CD4-positive, alpha-beta T cell treated with Interferon gamma for 1 hour (primary cell): ENCODE measurements around the gene DUSP2.

Experiments used
- DNase-seq: peaks from one replicate; pipeline ENCODE4 v3.0.0-alpha.2; 2020

DUSP2 gene

GRCh38 chr2:96146881-96147592 lies 1.8 kb upstream of the DUSP2 start:
- DNase-seq: no peak

- DNase-seq: peak; percentile 92
These were observed 1.1 kb upstream of the DUSP2 start for GRCh38 chr2:96146153-96146880.

- DNase-seq: no peak
These were observed 560 bp upstream of the DUSP2 start for GRCh38 chr2:96145848-96146152.

DNA sequence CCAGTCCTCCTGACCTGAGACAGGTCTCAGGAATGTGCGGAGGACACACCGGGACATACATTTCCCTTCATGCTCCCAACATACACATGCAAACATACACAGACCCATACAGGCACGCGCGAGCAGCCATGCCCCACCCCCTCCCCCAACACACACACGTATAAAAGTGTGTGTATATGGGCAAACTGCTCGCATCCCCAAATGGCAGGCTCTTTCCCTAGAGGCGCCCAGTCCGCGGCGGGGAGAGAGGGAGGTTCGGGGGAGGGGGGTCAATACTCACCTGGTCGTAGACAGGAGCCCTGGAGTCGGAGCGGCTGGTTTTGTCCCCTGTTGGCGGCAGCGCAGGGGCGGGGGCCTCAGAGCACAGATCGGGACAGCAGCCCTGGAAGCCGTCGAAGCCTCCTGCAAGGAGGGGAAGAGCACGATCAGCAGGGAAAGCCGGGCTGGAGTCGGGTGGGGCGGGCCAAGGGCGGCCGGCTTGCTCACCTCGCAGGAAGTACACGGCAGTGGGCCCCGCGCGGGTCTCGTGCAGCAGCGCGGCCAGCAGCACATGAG lies 682 bp downstream of the DUSP2 start:
- DNase-seq: peak; percentile 46

GRCh38 chr2:96143848-96144480 lies 1.3 kb downstream of the DUSP2 start:
- peak; percentile 37 for DNase-seq

GRCh38 chr2:96143231-96143847 lies 1.9 kb downstream of the DUSP2 start:
- DNase-seq: no peak

GRCh38 chr2:96142217-96143113 lies 2.8 kb downstream of the DUSP2 start:
- peak; percentile 78 for DNase-seq

DNA sequence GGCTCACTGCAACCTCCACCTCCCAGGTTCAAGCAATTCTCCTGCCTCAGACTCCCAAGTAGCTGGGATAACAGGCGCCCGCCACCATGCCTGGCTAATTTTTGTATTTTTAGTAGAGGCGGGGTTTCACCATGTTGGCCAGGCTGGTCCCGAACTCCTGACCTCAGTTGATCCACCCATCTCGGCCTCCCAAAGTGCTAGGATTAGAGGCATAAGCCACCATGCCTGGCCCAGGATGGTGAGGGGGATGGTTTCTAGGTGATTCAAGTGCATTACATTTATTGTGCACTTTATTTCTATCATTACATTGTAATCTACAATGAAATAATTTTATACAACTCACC lies 3.6 kb downstream of the DUSP2 start:
- DNase-seq: peak; percentile 10

- DNase-seq: peak; percentile 17
These were observed 4.2 kb downstream of the DUSP2 start for GRCh38 chr2:96140941-96141623.

DNA sequence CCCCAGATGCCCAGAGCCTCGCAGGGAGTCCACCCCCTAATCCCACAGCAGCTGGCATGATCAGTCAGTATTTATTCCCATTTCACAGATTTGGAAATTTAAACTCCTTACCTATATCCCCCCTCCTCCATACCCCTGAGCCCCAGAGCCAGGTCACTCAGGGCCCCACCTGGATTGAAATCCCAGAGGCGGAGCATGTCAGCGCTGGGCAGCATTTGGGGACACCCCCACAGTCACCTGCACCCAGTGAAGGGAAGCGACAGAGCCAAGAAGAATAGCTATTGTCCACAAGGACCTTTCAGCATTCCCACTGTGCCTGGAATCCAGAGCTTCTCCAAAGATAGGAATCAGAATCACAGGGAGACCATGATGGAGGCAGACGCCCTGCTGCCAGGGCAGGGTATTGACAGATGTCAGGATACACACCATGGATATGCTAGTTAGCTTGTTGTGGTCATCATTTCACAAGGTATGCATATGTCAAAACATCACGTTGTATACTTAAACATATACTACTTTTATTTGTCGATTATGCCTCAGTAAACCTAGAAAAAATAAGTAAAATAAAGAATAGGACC lies 6.0 kb downstream of the DUSP2 start:
- DNase-seq: peak; percentile 0

GRCh38 chr2:96138179-96139145 lies 6.8 kb downstream of the DUSP2 start, which contains the start of gene ASTL:
Gene ASTL (minus strand): TSS chr2:96138502. CDS start chr2:96138436, 66 bp downstream.
- DNase-seq: peak; percentile 71

GRCh38 chr2:96137321-96138178 lies 7.7 kb downstream of the DUSP2 start:
- peak; percentile 1 for DNase-seq

- peak; percentile 0 for DNase-seq
These were observed 9.0 kb downstream of the DUSP2 start for GRCh38 chr2:96136129-96136720.

DNA sequence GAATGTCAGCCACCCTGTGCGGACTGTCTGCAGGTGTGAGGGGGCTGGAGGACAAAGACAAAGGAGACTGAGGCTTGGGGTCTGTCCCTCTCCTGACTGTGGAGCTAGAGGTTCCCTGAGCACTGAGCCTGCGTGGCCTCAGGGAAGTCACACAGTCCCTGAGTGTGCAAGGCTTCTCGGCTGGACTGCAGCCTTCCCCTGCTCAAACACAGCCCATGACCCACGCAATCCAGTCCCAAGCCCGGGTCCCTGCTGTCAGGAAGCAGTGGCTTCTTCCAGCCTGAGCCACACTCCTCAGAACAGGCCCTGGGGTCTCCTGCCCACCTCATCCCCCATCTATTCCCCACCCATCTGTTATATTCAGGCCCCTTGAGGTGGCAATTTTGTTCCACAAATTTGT lies 9.6 kb downstream of the DUSP2 start:
- no peak for DNase-seq

DNA sequence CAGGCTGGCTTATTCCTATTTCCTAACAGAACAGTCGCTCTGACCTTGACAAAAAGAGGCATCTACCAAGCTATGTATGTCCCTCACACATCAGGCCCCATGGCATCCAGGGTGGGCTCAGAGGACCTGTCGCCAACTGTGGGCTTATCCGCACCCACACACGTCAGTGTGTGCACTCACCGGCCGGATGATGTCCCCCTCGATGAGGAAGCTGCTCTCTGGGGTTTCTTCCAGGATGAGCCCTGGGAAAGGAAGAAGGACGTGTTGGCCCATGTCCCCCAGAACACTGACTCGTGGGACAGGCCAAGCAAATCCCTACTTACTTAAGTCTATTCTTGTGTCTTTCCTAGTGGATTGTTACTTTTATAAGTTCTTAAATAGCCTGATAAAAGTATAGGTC lies 10.1 kb downstream of the DUSP2 start:
- DNase-seq: peak; percentile 0

- DNase-seq: no peak
These were observed 10.8 kb downstream of the DUSP2 start for GRCh38 chr2:96134421-96134820.

- DNase-seq: no peak
These were observed 13.2 kb downstream of the DUSP2 start for GRCh38 chr2:96131813-96132745.
